ENCODE data around the gene PCK2.

The PCK2 gene

DNA sequence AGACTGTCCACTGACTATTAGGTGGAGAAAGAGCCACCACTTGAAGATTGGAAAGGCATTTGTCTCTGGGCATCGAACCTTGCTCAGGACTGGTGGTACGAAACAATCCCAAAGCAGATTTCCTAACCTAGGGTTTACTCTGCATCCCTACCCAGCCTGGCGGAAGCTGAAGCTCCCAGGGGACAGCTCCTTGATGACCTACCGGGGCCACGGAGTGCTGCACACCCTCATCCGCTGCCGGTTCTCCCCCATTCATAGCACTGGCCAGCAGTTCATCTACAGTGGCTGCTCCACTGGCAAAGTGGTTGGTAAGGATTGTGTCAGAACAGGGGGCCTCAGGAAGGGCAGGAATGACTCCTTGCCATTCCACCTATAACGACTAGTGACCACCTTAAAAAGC lies 27.1 kb downstream of the PCK2 start:
- DNase-seq: no peak

DNA sequence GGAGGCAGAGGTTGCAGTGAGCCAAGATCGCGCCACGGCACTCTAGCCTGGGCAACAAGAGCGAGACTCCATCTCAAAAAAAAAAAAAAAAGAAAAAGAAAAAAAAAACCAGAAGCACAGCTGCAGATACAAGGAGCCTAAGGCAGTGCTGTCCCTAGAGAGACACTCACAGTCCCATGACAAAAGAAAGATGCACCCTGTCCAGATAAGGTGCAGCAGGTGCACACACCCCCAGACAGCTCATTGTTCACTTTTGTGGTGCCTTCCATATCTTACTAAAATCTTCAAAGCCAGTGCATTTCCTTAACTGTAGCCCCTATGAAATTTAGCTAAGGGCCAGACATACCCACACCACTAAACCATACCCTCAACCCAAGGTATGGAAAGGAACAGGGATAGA lies 28.3 kb downstream of the PCK2 start:
- DNase-seq: no peak

DNA sequence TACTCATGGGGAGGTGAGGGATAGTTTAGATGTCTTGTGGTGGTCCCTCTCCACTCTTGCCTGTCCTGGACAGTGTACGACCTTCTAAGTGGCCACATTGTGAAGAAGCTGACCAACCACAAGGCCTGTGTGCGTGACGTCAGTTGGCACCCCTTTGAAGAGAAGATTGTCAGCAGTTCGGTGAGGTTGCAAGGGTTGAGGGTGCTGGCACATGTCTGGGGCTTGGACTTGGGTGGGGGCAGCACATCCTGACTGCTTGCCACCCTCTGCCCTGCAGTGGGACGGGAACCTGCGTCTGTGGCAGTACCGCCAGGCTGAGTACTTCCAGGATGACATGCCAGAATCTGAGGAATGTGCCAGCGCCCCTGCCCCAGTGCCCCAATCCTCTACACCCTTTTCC lies 28.8 kb downstream of the PCK2 start:
- no peak for DNase-seq

DNA sequence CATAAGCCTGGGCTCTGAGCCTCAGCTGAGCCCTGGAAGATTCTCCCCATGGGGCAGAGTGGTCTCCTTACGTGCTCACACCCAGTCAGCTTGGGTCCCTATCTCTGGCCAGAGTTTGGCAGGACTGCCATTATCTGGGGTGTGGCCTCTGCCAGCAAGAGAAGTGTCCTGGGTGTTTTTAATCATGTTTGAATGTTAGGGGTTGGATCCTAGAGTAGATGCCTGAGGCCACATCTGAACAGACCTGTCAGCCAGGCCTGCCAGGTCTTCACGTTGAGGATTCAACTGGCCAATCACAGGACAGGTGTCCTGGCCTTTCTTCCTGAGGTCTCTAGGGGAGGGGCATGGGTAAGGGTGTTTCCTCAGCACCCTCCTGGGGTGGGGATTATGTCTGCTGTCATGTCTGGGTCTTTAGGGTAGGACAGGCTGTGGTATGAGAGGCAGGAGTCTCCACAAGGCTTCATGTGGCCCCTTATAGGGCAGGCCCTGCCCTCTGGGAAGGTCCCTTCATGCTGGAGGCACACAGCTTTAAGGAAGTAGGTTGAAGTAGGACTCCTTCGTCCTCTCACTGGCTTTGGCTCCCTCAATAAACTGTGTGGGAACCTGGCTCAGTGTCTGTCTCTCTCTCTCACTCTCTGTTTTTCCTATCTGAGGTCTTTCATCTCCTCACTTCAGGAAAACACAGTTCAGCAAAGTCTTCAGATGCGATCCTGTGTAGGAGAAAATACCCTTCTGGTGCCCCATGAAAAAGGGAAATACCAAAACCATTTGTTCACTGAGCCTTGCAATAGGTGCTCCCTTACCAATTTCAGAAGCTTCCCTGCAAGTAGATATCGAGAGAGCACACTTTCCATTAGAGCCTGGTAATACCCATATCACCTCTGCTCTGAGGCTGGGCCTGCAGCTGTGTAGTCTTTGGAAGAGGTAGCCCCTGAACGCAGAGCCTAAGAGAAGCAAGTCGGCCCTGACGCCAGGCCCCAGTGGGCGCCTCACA lies 29.6 kb downstream of the PCK2 start:
- DNase-seq: no peak

DNA sequence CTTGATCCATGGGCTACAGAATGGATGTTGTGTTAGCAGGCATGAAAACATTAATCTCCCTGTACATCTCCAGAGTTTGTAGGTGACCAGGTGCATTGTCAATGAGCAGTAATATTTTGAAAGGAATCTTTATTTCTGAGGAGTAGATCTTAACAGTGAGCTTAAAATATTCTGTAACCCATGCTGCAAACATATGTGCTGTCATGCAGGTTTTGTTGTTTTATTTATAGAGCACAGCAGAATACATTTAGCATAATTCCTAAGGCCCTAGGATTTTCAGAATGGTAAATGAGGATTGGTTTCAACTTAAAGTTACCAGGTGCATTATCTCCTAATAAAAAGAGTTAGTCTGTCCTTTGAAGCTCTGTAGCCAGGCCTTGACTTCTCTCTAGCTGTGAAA lies 32.8 kb downstream of the PCK2 start:
- no peak for DNase-seq

DNA sequence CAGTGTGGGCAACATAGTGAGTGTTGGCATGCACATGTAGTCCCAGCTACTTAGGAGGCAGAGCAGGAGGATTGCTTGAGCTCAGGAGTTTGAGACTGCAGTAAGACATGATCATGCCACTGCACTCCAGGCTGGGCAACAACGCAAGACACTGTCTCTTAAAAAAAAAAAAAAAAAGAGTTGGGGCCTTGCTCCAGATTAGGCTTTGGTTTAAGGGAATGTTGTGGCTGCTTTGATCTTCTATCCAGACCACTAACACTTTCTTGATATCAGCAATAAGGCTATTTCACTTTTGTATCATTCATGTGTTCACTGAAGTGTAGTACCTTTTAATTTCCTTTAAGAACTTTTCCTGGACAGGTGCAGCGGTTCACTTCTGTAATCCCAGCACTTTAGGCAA lies 33.6 kb downstream of the PCK2 start:
- DNase-seq: no peak

DNA sequence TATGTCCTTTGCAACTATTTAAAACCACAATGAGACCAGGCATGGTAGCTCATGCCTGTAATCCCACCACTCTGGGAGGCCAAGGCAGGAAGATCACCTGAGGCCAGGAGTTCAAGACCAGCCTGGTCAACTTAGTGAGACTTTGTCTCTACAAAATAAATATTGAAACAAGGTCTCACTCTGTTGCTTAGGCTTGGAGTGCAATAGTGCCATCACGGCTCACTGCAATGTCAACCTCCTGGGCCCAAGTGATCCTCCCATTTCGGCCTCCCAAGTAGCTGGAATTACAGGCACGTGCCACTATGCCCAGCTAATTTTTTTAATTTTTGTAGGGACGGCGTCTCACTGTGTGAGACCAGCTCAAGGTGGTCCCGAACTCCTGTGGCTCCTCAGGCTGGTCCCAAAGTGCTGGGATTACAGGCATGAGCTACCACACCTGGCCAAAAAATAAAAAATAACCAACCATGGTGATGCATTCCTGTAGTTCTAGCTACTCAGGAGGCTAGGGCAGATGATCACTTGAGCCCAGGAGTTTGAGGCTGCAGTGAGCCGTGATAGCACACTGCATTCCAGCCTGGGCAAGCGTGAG lies 35.4 kb downstream of the PCK2 start:
- no peak for DNase-seq

DNA sequence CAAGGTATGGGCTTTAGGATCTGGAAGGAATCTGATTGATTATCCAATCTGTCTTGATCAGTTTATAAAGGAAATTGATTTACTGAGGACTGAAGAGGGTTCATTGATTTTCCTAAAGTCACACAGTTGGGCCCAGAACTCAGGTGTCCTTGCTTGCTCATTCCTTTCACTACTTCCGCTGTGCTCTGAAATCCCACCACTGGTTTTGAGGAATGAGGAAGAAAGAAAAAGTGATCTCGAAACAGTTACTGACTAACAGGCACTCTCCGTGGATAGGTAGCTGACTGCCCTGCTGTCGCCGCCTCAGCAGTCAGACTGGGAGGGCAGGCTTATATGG lies 36.2 kb downstream of the PCK2 start, which contains the start of gene FITM1:
Gene FITM1, plus strand, starts transcription at position 280 of the 337 bp plus-strand sequence. CDS start 905 bp downstream, outside the sequence.
- no peak for DNase-seq

DNA sequence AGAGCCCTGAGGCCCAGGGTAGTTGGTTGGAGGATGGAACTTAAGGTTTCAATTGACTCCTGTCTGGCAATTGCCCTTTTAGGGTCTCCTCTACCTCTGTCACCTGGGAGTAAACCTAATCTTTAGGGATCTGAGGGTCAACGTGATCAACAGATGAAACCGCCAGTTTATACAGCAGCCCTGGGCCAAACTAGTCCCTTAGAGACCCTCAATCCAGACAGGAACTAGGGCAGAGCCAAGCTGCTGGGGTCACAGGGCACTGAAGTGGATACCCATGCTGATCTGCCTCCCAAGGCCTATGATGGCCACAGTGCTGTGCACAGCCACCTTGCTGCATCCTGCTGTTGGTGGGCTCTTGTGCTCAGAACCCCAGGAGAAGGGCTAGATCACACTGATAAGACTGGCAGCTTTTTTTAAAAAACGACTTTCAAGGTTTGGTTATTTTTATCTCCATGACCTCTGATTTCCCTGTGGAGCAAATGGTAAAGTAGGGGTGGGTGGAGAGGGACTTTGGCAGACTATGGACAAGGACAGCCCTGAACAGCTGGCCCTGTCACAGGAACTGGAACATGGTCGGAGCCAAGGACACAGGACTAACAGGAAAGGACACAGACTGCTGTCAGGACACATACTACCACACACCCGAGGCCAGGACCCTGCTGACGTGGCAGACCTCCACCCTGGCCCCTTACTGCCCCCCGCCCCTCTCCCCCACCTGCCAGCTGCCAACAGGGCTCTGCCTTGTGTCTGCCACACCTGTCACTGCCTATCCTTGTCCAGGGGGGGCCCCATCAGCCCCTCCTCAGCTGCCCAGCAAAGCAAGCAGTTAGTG lies 36.8 kb downstream of the PCK2 start:
- DNase-seq: no peak

DNA sequence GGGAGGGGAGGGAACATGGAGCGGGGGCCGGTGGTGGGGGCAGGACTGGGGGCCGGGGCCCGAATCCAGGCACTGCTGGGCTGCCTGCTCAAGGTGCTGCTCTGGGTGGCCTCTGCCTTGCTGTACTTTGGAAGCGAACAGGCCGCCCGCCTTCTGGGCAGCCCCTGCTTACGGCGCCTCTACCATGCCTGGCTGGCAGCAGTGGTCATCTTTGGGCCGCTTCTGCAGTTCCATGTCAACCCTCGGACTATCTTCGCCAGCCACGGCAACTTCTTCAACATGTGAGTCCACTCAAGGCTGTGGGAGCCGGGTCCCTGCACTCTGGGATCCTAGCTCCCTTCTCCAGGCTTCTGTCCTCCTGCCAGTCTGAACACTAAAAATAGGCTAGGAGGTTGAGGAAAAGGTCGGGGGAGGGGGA lies 37.4 kb downstream of the PCK2 start:
- no peak for DNase-seq

DNA sequence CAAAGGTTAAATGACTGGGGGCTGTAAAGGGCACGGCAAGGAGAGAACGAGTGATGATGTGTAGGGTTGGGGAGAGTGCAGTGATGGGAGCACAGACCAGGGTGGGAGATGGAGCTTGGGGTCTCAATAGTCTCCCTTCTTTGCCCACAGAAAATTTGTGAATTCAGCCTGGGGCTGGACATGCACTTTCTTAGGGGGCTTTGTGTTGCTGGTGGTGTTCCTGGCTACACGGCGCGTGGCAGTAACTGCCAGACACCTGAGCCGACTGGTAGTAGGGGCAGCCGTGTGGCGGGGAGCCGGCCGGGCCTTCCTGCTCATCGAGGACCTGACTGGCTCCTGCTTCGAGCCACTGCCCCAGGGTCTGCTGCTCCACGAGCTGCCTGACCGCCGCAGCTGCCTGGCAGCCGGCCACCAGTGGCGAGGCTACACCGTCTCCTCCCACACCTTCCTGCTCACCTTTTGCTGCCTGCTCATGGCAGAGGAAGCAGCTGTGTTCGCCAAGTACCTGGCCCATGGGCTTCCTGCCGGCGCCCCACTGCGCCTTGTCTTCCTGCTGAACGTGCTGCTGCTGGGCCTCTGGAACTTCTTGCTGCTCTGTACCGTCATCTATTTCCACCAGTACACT lies 38.1 kb downstream of the PCK2 start:
- peak in 2 of 3 experiments; percentile 26 to 48 for DNase-seq

DNA sequence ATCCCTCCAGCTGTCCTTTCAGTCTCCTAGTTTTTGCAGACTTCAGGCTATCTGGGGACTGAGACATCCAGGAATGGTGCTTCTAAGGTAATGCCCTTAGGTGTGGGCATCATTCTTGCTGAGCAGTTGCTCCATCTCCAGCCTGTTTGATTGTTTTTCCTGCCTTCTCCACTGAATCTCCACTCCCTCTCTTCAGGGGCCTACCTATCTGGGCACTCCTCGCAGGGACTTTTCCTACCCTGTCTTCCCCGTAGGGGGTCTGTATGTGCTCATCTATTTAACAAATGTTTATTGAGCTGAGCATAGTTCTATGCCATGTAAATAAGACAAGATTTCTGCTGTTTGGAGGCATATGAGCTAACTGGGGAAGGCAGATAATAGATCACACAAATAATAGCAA lies 38.9 kb downstream of the PCK2 start:
- no peak for DNase-seq

DNA sequence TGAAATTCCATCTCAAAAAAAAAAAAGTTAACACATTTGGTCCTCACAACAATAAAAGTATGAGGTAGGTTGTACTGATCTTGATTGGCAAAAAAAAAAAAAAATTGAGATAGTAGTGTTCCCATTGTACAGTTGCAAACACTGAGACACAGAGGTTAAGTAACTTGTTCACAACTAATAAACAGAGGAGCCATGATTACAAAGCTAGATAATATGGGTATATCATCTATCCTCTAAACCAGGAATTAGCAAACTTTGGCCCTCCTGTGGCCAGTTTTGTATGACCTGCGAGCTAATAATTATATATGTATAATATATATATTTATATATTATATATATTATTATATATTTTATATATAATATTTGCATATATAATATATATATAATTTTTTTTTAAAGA lies 39.6 kb downstream of the PCK2 start:
- no peak for DNase-seq

DNA sequence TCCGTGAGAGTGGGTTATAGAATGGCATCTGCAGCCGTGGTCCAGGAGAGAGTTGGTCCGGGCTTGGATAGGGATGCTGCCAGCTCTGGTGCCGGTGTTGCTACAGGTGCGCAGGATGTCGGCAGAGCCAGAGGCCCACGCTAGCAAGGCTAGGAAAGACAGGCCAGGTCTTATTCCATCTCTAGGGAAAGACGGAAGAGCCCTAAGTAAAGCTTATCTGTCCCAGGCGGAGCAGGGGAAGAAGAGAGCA lies 41.4 kb downstream of the PCK2 start:
- no peak for DNase-seq

DNA sequence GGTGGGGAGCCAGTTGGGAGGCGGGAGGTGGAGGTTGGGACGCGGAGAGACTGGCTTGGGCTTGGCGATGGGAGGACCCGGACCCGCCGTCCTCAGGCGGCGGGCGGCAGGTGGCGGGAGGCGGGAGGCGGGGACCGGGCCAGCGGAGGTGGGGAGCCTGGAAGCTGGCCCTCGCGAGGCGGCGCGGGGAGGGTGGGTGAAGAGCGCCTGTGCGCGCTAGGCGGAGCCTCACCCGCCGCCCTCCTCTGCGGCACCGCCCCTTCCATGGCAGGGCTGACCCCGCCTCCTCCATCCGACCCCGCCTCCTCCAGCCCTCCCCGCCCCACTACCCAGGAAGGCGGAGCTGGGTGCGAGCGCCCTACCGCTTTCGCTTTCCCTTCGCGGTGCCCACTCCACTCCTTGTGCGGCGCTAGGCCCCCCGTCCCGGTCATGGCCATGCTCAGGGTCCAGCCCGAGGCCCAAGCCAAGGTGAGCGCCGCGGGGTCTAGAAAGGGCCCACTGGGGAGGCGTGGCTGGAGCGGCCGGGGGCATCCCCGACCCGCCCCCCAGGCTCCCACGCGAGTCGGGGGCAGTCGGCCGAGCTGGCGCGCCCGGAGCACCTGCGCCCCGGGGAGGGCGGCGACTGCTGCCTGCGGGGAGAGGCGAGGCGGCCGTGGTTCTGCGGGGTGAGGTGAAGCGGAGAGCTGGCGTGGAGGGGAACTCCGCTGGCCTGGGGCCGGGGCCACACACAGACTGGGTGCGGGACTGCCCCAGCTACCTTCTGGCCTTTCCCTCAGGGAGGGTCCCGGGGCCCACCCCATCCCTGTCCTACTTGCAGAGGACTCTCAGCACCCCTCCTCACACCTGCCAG lies 41.9 kb downstream of the PCK2 start, which contains the start of gene PSME1:
Gene PSME1, plus strand, starts transcription at position 361 of the 850 bp plus-strand sequence. Its CDS starts 69 bp downstream, at position 430.
- peak; percentile 95 to 96 (median 96) for DNase-seq

DNA sequence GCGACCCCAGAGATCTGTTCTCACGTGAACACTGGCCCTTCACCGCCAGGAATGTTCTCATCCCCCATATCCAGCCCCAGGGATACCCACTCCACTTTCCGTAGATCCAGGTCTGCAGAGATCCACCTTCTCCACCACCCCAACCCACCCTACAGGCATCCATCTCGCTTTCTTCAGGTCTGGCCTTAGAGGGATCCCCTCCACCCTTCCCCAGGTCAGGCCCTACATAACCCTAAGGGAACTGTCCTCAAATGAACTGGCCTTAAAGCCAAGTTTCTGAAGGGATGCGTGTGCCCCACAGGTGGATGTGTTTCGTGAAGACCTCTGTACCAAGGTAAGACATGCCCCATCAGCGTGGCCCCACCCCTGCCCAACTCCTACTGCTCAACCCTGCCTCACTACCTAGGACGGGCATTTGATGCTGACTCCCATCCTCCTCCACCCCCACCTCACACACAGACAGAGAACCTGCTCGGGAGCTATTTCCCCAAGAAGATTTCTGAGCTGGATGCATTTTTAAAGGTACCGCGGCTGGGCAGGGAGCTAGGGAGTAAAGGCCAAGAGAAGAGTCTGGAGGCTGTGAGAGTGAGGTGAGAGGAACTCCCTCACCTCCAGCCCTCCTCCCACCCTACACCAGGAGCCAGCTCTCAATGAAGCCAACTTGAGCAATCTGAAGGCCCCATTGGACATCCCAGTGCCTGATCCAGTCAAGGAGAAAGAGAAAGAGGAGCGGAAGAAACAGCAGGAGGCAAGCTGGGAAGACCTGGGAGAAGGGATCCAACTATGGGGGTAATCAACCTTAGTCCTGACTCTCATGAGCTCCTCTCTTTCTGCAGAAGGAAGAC lies 42.8 kb downstream of the PCK2 start:
- peak in 2 of 3 experiments; percentile 49 to 56 for DNase-seq

DNA sequence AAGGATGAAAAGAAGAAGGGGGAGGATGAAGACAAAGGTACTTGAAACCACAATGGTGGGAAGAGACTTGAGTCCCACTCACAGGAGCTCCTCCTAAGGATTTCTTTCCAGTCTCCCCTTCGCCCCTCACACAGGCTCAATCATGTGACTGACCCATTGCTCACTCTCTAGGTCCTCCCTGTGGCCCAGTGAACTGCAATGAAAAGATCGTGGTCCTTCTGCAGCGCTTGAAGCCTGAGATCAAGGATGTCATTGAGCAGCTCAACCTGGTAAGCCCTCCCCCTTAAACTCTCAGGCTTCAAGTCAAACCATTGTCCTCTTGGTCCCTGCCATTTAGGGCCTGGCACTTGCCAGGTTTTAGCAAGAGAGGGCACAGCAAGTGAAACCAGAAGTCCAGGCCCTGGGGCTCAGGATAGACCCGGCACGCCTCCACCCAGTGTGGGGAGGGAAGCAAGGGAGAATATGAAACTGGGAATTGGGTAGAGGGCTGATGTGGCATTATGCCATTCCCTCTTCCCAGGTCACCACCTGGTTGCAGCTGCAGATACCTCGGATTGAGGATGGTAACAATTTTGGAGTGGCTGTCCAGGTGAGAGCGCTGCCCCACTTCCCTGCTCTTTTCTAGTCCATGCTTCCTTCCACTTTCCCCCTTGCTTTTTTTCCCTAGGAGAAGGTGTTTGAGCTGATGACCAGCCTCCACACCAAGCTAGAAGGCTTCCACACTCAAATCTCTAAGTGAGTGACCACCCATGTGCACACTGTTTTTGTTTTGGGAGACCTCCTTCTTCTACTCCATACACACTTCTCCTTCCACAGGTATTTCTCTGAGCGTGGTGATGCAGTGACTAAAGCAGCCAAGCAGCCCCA lies 43.7 kb downstream of the PCK2 start:
- no peak for DNase-seq

DNA sequence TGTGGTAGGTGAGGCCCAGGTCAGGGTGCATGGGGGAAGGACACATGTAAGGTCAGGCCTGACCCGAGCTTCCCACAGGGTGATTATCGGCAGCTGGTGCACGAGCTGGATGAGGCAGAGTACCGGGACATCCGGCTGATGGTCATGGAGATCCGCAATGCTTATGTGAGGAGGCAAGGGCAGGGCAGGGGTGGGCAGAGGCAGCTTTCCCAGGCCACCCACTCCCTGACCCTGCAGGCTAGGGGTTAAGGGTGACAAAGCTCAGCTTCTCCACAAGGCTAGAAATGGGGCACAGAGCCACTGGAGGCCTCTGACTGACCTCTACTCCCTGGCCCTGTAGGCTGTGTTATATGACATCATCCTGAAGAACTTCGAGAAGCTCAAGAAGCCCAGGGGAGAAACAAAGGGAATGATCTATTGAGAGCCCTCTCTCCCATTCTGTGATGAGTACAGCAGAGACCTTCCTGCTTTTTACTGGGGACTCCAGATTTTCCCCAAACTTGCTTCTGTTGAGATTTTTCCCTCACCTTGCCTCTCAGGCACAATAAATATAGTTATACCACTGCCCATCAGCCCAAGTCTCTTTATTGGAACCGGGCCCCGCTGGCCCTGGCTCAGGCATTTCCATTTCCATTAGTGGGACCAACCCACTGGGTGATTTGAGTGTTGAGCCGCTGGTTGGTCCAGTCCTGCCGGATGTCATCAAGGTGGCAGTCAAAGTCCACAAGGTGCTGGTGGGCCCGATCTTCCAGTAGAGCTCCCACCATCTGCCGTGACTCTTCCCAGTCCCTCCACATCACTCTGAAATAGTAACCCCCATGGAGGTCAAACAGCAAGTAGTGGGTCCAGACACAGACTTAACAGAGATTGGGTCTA lies 44.5 kb downstream of the PCK2 start:
- no peak for DNase-seq

All from NCI-H1417 (cell line).